HG03354 (cell line): Measurements from ENCODE around the gene ATXN3.

Source experiments
- ATAC-seq: cut with Tn5 transposase; IDR thresholded peaks from one replicate; pipeline ENCODE4 v1.9.1; 2021; ENCODE audit warnings: mild to moderate bottlenecking; ENCODE audit not compliant: unreplicated experiment, poor library complexity, severe bottlenecking

The ATXN3 gene

GRCh38 chr14:92106143-92106926 lies at the start of gene ATXN3:
ATXN3 (minus strand) TSS chr14:92106582; CDS start chr14:92106552, 30 bp downstream.
- ATAC-seq: peak; percentile 91

- no peak for ATAC-seq
Observed at GRCh38 chr14:92154283-92154942, 48.0 kb upstream of the ATXN3 start.

DNA sequence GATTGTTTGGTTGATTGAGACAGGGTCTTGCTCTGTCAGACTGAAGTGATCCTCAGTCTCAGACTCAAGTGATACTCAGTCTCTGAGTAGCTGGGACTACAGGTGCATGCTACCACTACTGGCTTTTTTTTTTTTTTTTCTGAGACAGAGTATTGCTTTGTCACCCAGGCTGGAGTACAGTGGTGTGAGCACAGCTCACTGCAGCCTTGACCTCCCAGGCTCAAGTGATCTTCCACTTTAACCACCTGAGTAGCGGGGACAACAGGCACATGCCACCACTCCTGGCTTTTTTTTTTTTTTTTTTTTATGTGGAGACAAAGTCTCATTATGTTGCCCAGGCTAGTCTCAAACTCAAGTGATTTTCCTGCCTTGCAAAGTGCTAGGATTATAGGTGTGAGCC lies 47.2 kb upstream of the ATXN3 start:
- ATAC-seq: no peak

DNA sequence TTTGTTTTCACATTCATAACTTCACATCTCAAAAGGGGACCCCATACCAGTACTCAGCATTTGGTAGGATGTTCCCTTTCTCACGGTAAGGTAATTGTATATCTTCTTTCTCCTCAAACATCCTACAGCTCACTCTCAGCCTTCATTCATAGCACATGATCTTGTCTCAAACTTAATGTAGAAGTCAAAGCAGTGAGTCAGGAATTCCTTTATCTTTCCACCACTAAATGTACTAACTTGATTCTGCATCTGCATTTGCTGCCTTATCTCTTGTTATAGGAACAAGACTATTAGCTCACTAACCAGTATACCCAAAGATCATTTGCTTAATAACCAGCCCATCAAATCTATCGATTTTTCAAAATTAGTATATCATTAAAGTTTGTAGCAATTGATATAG lies 38.3 kb upstream of the ATXN3 start:
- no peak for ATAC-seq

DNA sequence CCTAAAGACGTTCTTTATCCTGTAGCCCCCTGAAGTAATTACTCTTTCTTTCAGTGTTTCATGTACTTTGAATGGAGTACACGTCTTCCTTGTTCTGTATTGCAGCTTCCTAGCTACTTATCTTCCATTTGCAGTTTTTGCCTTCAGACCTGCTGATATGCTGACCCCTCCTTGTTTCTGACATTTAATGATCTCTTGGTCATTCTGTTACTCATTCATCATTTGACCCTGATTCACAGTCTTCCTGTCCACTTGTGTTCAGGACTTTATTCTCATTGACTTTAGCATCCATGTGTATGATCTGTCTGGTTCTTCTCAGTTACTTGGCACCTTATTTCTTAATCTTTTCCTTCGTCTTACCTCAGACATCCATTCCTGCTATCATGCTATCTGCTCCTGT lies 37.6 kb upstream of the ATXN3 start:
- no peak for ATAC-seq

GRCh38 chr14:92143309-92143708 lies 36.9 kb upstream of the ATXN3 start:
- ATAC-seq: no peak

GRCh38 chr14:92135269-92135668 lies 28.9 kb upstream of the ATXN3 start:
- no peak for ATAC-seq

GRCh38 chr14:92134456-92134855 lies 28.1 kb upstream of the ATXN3 start:
- ATAC-seq: no peak

- no peak for ATAC-seq
Observed at GRCh38 chr14:92122761-92123160, 16.4 kb upstream of the ATXN3 start.

DNA sequence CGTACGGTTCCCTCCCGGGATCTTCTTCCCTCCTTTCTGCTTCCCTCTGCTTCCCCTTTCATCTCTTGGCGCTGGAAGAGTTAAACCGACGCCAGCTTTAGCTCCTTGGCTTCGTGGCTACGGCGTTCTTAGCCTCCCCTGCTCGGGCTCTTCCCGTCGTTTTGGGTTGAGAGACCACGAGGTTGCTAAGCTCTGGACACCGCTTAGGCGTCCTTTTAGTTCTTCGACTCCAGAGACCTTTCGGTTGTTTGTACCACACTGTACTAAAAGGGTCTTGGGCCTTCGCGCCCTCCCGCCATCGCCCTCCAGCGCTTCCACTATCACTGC lies 15.9 kb upstream of the ATXN3 start:
- peak; percentile 19 for ATAC-seq

DNA sequence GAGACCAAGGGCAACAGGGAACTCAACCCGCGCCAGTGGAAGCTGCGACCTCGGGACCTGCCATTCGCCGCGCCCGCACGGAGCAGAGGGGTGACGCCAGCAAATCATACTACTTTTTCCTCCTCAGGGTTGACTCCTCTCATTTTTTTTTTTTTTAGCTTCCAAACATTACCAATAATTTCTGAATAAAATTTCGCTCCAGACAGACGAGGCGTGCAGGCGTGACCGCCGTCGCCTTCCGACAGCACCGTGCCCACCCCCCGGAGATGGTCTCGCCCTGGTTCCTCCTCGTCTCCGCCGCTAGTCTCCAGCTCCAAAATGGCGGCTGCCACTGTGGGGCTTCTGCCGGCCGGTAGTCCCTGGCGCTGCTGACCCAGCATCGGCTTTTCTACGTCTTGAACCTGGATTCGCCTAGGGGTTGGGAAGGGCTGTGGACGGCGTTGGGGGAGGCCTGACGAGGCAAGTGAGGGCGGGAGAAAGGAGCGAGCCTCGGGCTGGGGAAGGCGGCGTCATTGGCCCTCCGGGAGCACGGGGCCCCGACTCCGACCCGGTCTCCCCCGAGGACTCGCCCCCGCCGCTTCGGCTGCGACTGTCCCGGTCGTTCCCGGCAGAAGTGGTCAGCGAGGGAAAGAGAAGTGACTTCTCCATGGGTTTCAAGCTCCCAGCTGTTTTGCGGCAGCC lies 15.4 kb upstream of the ATXN3 start, which contains the start of the genes CPSF2 and NDUFB1:
CPSF2 (plus strand) TSS at position 300 of the 681 bp plus-strand sequence. CDS start 9,016 bp downstream, outside the sequence.
NDUFB1 (minus strand) TSS at position 37 of the 681 bp plus-strand sequence. CDS start 4,069 bp downstream, outside the sequence.
- ATAC-seq: peak; percentile 90

DNA sequence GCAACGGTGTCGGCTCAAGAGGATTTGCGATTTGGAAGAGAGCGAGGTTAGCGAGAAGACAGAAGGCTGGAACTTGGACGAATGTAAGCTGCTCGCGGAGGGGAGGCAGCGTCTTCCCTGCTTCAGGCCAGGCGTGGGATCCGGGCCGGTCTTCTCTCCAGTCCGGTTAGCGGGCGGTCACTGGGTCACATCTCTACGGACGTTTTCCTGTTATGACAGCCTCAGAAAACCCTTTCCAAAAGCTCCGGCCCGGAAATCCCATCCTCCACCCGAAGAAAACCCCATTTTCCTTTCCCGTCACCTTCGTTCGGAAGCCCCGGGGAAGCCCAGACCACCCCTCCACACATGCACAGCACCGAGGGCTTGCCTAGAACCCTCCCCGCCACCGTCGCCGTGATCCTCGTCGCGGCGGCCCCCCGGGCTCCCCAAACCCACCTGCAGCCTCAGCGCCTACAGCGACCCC lies 14.9 kb upstream of the ATXN3 start:
- peak; percentile 19 for ATAC-seq

DNA sequence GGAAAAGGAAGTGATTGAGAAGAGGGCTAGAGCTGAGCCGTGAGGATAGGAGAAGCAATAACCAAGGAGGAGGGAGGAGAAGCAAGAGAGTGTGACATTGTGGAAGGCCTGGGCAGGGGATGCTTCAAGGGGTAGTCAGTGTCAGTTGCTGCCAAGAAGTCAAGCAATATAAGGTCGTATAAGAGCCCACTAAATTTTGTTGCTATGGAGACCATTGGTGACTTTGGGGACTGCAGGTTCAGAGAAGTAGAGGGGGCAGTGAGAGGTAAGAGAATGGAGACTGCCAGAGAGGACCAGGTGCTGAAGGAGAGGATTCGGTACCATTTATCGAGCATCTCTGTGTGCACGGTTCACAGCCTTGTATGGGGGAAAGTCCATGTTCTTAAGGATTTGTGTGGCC lies 3.1 kb upstream of the ATXN3 start:
- no peak for ATAC-seq

GRCh38 chr14:92108345-92109254 lies 2.2 kb upstream of the ATXN3 start:
- ATAC-seq: no peak

DNA sequence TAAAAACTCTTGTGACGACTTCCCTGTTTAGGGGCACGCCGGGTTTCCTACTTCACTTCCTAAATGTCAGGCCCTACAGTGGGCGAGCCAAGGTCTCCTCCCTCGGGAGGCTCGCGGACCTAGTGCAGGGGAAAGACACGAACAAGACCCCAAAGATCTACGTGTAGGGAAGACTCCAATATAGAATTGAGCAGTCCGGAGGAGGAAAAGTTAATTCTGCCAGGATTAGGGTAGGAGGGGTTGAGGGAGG lies 564 bp downstream of the ATXN3 start:
- ATAC-seq: no peak

DNA sequence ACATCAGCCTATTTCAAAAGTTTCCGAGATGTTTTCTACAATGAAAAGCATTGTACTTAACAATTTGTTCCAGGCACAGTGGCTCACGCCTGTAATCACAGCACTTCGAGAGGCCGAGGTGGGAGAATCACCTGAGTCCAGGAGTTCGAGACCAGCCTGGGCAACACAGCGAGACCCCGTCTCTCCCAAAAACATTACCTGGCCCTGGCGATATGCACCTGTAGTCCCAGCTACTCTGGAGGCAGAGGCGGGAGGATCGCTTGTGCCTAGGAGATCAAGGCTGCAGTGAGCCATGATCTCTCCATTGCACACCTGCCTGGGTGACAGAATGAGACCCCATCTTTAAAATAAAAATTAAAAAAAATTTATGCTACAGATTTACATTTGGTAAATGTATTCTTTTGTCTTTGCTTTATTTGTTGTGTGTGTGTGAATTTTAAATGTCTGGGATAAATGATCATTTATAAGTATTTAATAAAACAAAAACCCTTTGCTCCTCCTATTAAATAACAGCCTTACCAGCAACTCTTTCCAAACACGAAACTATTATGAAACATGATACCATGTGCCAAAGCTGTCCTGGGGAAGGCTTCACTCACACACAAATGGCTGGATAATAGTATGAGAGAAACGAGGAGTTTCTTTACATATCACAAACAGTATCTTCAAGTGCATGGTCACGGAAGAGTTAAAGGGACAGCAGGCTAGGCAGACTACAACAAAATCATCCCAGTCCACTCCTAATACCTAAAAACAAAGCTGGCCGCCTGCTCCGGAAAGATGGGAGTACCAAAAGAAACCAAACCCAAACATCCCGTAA lies 1.1 kb downstream of the ATXN3 start:
- ATAC-seq: peak; percentile 1

- no peak for ATAC-seq
Observed at GRCh38 chr14:92103363-92103989, 2.9 kb downstream of the ATXN3 start.

DNA sequence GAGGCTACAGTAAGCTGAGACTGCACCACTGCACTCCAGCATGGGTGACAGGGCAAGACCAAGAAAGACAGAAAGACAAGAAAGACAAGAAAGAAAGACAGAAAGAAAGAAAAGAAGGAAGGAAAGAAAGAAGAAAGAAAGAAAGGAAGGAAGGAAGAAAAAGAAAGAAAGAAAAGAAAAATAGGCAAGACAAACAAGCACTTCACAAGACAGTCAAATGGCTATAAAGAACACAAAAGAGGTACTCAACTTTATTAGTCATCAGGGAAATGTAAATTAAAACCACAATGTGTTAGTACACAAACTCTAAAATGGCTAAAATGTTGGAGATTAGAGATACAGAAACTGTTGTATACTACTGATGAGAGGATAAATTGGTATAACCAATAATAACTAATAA lies 6.6 kb downstream of the ATXN3 start:
- no peak for ATAC-seq

GRCh38 chr14:92093320-92093719 lies 13.1 kb downstream of the ATXN3 start:
- ATAC-seq: no peak
